Glomerular endothelial cell (primary cell): Measurements from ENCODE around the gene YWHAG. TPM values are rescaled to one million over a fixed set of nuclear protein-coding genes. Genes with fewer than 3 reads are reported as not detected.
"Not testable (repeated sequence)": the region's sequence is repeated elsewhere in the genome, so short reads cannot be mapped to it uniquely, and the experiment has no call there.

Source experiments
- DNase-seq: peaks from one replicate; pipeline ENCODE4 v3.0.0-alpha.2; 2011; ENCODE audit warnings: low read depth, low spot score; ENCODE audit errors: extremely low read depth
- total RNA-seq: library from RNA; depleted of rRNA; stranded (reverse); fragments of >200 nt; gene quantifications from 2 replicates; pipeline ENCODE4 v1.2.3, GENCODE V29; 2015

Gene YWHAG
- total RNA-seq, 1 donor from 2014 or later = 198 TPM

GRCh38 chr7:76301000-76301399 lies 57.8 kb downstream of the YWHAG start:
- DNase-seq = no peak

- no peak for DNase-seq
Observed at GRCh38 chr7:76300166-76300731, 58.5 kb downstream of the YWHAG start.

GRCh38 chr7:76296743-76297740 lies 61.7 kb downstream of the YWHAG start:
- DNase-seq = no peak

DNA sequence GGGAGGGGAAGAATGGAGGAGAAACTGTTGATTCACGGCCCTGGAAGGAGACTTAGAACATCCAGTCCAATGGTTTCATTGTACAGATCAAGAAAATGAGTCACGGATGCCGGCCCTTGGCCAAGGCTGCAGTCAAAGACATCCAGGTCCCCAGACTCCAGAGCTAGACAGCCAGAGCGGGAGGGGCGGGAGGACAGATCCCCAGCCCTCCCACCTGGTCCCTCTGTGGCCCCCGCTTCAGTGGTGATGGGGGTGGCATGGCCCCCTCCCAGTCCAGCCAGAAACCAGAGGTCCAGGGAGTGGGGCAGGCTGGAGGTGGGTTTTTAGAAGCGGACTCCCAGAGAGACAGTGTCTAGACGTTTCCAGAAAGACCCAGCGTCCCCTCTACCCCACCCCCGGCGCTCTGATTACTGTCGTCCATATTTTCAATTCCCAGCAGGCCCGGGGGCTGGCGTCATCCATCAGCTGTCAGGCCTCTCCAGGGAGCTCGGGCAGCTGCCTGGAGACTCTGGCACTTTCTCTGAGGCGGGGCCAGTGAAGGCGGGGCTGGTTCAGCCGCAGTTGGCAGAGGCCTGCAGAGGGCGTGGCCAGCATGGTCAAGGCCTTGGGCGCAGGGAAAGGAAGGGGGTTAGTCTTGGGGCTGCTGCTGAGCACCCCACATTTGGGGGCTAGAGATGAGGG lies 64.3 kb downstream of the YWHAG start:
- DNase-seq = no peak

GRCh38 chr7:76293407-76293901 lies 65.3 kb downstream of the YWHAG start:
- no peak for DNase-seq

- not testable (repeated sequence) for DNase-seq
Observed at GRCh38 chr7:76292911-76293310, 65.9 kb downstream of the YWHAG start.

- DNase-seq = peak; percentile 77
Observed at GRCh38 chr7:76292213-76292573, 66.6 kb downstream of the YWHAG start.

GRCh38 chr7:76291351-76292212 lies 67.2 kb downstream of the YWHAG start:
- peak; percentile 94 for DNase-seq

DNA sequence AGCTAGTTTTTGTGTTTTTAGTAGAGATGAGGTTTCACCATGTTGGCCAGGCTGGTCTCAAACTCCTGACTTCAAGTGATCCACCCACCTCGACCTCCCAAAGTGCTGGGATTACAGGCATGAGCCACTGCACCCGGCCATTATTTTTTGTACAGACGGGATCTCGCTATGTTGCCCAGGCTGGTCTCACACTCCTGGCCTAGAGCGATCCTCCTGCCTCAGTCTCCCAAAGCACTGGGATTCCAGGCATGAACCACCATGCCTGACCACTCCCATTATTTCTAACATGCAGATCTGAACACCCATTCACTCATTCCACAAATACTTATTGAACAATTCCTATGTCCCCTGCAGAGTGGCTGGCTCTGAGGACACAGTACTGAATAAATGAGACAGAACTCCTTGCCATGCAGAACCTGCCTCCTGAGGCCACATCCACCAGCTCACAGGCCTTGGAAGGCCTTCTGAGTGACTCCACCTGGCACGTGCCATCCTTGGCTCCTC lies 67.9 kb downstream of the YWHAG start:
- not testable (repeated sequence) for DNase-seq

- DNase-seq = no peak
Observed at GRCh38 chr7:76286842-76287403, 71.9 kb downstream of the YWHAG start.

- no peak for DNase-seq
Observed at GRCh38 chr7:76285604-76286374, 73.0 kb downstream of the YWHAG start.

DNA sequence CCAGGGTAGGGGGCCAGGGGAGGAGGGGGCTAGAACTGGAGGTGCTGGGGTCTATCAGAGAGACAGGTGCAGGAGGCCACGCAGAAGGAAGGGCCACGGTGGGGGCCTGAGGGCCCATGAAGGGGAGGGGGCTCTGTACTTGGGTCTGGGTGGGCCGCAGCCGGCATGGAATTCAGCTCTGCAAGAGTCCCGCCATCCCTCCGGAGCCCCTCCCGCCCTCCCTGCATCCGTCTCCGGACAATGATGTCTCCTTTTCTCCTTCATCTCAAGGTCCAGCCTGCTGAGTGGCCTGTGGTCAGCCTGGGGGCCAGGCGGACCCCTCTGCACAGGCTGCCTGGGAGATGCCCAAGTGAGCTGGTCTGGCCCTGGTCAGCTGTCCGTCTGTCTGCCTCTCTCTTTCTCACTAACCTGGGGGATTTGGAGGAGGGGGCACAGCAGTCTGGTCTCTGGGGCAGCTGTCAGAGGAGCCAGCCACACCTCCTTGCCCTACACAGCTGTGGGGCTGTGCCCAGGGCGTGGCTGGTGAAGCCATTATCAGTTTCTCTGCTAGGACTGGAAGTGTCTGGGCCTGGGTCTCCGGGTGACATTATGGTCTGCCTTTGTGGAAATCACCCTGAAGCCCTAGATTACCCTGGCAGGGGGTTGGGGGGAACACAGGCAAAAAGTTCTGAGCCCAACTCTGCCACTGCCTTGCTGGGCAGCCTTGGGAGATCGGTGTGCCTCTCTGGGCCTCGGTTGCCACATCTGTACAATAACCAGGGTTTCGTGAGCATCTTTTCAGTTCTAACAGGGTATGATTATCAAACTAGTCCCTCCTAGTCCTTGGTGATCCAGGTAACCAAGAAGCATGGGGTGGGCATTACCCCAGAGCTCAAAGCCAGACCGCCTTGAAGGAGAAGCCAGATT lies 75.3 kb downstream of the YWHAG start:
- no peak for DNase-seq

- no peak for DNase-seq
Observed at GRCh38 chr7:76282344-76283253, 76.2 kb downstream of the YWHAG start.

DNA sequence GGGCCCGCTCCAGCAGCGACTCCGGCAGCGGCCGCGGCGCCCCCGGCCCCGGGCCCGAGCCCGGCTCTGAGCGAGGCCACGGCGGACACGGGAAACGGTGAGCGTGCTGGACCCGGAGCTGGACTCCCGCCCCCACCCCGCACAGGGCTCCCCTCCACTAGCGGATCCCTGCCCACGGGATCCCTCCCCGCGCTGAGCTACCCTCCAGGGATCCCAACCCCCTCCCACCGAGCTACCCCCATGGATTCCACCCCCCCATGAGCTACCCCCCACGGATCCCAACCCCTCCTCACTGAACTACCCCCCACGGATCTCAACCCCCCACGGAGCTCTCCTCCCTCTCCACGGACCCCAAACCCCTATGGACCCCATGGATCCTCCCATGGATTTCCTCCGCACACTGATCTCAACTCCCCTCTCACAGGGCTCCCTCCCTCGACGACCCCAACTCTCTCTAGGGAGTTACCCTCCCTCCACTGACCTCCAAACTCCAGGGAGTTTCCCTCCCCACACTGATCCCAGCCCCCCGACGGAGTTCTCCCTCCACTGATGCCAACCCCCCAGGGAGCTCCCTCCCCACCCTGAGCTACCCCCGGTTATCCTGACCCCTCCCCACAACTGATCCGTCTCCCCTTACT lies 77.0 kb downstream of the YWHAG start:
- DNase-seq = no peak

- no peak for DNase-seq
Observed at GRCh38 chr7:76281006-76281705, 77.6 kb downstream of the YWHAG start.

DNA sequence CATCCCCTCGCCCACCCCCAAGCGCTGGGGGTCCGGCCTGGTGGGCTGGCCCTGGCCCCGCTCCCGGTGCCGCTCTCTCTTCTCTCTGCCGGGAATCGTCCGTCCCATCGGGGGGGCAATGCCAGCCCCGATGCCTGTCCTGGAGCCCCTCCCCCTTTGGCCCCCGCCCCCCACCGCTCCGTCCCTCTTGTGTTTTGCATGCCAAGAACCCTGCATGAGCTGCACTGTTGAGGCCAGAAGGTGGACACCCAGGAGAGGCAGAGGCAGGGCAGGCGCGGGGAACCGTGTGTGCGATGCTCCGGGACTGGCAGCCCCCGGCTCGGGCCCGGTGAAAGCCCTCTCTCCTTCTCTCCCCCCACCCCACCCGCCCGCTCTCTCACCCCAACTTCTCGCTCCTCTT lies 78.4 kb downstream of the YWHAG start:
- no peak for DNase-seq
